ENCODE data around the gene SHISA9.

SHISA9 gene

DNA sequence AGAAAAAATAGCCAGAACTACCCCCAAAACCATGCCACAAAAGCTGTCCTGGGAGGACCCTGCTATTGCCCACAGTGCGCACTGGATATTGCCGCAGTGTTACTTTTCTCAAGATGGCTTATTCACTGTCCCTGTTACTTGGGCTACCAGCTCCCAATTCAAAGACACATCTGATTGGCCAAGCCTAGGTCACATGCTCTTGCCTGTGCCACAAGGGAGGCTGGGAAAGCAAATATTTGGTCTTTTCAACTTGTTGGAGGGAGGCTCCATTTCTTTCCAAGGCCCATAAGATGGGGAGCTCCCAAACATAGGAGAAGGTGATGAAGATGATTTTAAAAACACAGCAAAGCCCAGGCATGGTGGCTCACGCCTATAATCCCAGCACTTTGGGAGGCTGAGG lies 257.0 kb downstream of the SHISA9 start:
- no peak overlapping the region for H3K4me3 ChIP-seq (ENCODE audit: insufficient read depth in 1 of 2, low read depth in 1 of 2, low read length in 2 of 2)
- no peak overlapping the region for H2BK15ac ChIP-seq (ENCODE audit: low read depth, poor library complexity, severe bottlenecking)
- H3K9ac ChIP-seq (ENCODE audit: low read length): no peak overlapping the region
- H2BK12ac ChIP-seq (ENCODE audit: low read length in 2 of 2): no peak overlapping the region
- no peak overlapping the region for H2AK5ac ChIP-seq (ENCODE audit: low read length, severe bottlenecking)
- H3K27me3 ChIP-seq (ENCODE audit: control insufficient read depth in 1 of 2, insufficient read depth in 1 of 2, low read length in 2 of 2): no peaks in the 10 kb centered on the region
- H3K36me3 ChIP-seq (ENCODE audit: control insufficient read depth in 1 of 2, insufficient read depth in 2 of 2, low read depth in 1 of 2, low read length in 2 of 2): no peaks in the 10 kb centered on the region
- H4K91ac ChIP-seq (ENCODE audit: low read length): no peak overlapping the region
- no peak overlapping the region for H3K14ac ChIP-seq (ENCODE audit: low read length in 2 of 2)
- no peak overlapping the region for H4K8ac ChIP-seq (ENCODE audit: low read length)
- H3K79me1 ChIP-seq (replicated peaks; ENCODE audit: low read length, poor library complexity, severe bottlenecking): no peaks in the 10 kb centered on the region
- H3K23ac ChIP-seq (ENCODE audit: low read length in 2 of 2): no peak overlapping the region
- no peak overlapping the region for H3K27ac ChIP-seq (ENCODE audit: low read length, poor library complexity, severe bottlenecking)
- H3K4me1 ChIP-seq (ENCODE audit: control insufficient read depth, insufficient read depth, low read depth, low read length): no peaks in the 10 kb centered on the region
- no peak for DNase-seq
- H3K9me3 ChIP-seq (ENCODE audit: control insufficient read depth, low read length): peaks cover 14% of the 10 kb centered on the region
- H3K4ac ChIP-seq (ENCODE audit: low read depth in 1 of 2, low read length in 2 of 2): no peak overlapping the region
- no peak overlapping the region for H2BK5ac ChIP-seq (ENCODE audit: low read depth, low read length, poor library complexity, severe bottlenecking)
- WGBS: 86% methylated on average over 3 of the region's 3 CpGs
- H2BK120ac ChIP-seq (ENCODE audit: low read depth, low read length): no peak overlapping the region
- H3K4me2 ChIP-seq (ENCODE audit: low read length, poor library complexity, severe bottlenecking): no peak overlapping the region
- no peak overlapping the region for H2AFZ ChIP-seq (ENCODE audit: low read depth, low read length)
- H3K18ac ChIP-seq (ENCODE audit: low read depth in 1 of 2, low read length in 2 of 2): no peak overlapping the region

- no peak overlapping the region for H3K4me2 ChIP-seq (ENCODE audit: low read length, poor library complexity, severe bottlenecking)
These were observed 263.6 kb downstream of the SHISA9 start for GRCh38 chr16:13165024-13165423.

GRCh38 chr16:13168091-13168572 lies 266.7 kb downstream of the SHISA9 start:
- peaks cover 10% of the 10 kb centered on the region for H3K9me3 ChIP-seq (ENCODE audit: control insufficient read depth, low read length)
- H3K4ac ChIP-seq (ENCODE audit: low read depth in 1 of 2, low read length in 2 of 2): no peak overlapping the region
- H3K4me2 ChIP-seq (ENCODE audit: low read length, poor library complexity, severe bottlenecking): no peak overlapping the region
- no peak for DNase-seq
- no peak overlapping the region for H2BK120ac ChIP-seq (ENCODE audit: low read depth, low read length)
- H3K4me3 ChIP-seq (ENCODE audit: insufficient read depth in 1 of 2, low read depth in 1 of 2, low read length in 2 of 2): no peak overlapping the region
- no peak overlapping the region for H2AK5ac ChIP-seq (ENCODE audit: low read length, severe bottlenecking)
- H3K14ac ChIP-seq (ENCODE audit: low read length in 2 of 2): no peak overlapping the region
- H3K27ac ChIP-seq (ENCODE audit: low read length, poor library complexity, severe bottlenecking): no peak overlapping the region
- H3K79me1 ChIP-seq (replicated peaks; ENCODE audit: low read length, poor library complexity, severe bottlenecking): no peaks in the 10 kb centered on the region
- H3K23ac ChIP-seq (ENCODE audit: low read length in 2 of 2): no peak overlapping the region
- H3K18ac ChIP-seq (ENCODE audit: low read depth in 1 of 2, low read length in 2 of 2): no peak overlapping the region
- no peaks in the 10 kb centered on the region for H3K4me1 ChIP-seq (ENCODE audit: control insufficient read depth, insufficient read depth, low read depth, low read length)
- no peak overlapping the region for H2AFZ ChIP-seq (ENCODE audit: low read depth, low read length)
- H4K8ac ChIP-seq (ENCODE audit: low read length): no peak overlapping the region
- no peak overlapping the region for H2BK15ac ChIP-seq (ENCODE audit: low read depth, poor library complexity, severe bottlenecking)
- no peak overlapping the region for H3K9ac ChIP-seq (ENCODE audit: low read length)
- H2BK12ac ChIP-seq (ENCODE audit: low read length in 2 of 2): no peak overlapping the region
- H2BK5ac ChIP-seq (ENCODE audit: low read depth, low read length, poor library complexity, severe bottlenecking): no peak overlapping the region
- H3K27me3 ChIP-seq (ENCODE audit: control insufficient read depth in 1 of 2, insufficient read depth in 1 of 2, low read length in 2 of 2): no peaks in the 10 kb centered on the region
- WGBS: 67% methylated on average over 4 of the region's 4 CpGs
- no peak overlapping the region for H4K91ac ChIP-seq (ENCODE audit: low read length)
- H3K36me3 ChIP-seq (ENCODE audit: control insufficient read depth in 1 of 2, insufficient read depth in 2 of 2, low read depth in 1 of 2, low read length in 2 of 2): no peaks in the 10 kb centered on the region

More at GRCh38 chr16:13165024-13165423, 263.6 kb downstream of the SHISA9 start:
- Histone ChIP-seq H2BK12ac (ENCODE audit: low read length in 2 of 2) (no peak overlapping the region), H2BK15ac (ENCODE audit: low read depth, poor library complexity, severe bottlenecking) (no peak overlapping the region), H3K14ac (ENCODE audit: low read length in 2 of 2) (no peak overlapping the region), H2AK5ac (ENCODE audit: low read length, severe bottlenecking) (no peak overlapping the region), H3K18ac (ENCODE audit: low read depth in 1 of 2, low read length in 2 of 2) (no peak overlapping the region), H2BK5ac (ENCODE audit: low read depth, low read length, poor library complexity, severe bottlenecking) (no peak overlapping the region), H3K79me1 (replicated peaks; ENCODE audit: low read length, poor library complexity, severe bottlenecking) (no peaks in the 10 kb centered on the region), H3K27ac (ENCODE audit: low read length, poor library complexity, severe bottlenecking) (no peak overlapping the region), H3K36me3 (ENCODE audit: control insufficient read depth in 1 of 2, insufficient read depth in 2 of 2, low read depth in 1 of 2, low read length in 2 of 2) (no peaks in the 10 kb centered on the region), H3K4me3 (ENCODE audit: insufficient read depth in 1 of 2, low read depth in 1 of 2, low read length in 2 of 2) (no peak overlapping the region), H3K9ac (ENCODE audit: low read length) (no peak overlapping the region), H4K91ac (ENCODE audit: low read length) (no peak overlapping the region), H3K27me3 (ENCODE audit: control insufficient read depth in 1 of 2, insufficient read depth in 1 of 2, low read length in 2 of 2) (no peaks in the 10 kb centered on the region), H3K9me3 (ENCODE audit: control insufficient read depth, low read length) (peaks cover 11% of the 10 kb centered on the region), H4K8ac (ENCODE audit: low read length) (no peak overlapping the region), H3K4me1 (ENCODE audit: control insufficient read depth, insufficient read depth, low read depth, low read length) (no peaks in the 10 kb centered on the region), H3K23ac (ENCODE audit: low read length in 2 of 2) (no peak overlapping the region), H3K4ac (ENCODE audit: low read depth in 1 of 2, low read length in 2 of 2) (no peak overlapping the region), H2AFZ (ENCODE audit: low read depth, low read length) (no peak overlapping the region), H2BK120ac (ENCODE audit: low read depth, low read length) (no peak overlapping the region)
- DNase-seq: no peak
- WGBS: 80% methylated on average over 1 of the region's 1 CpG

DNA sequence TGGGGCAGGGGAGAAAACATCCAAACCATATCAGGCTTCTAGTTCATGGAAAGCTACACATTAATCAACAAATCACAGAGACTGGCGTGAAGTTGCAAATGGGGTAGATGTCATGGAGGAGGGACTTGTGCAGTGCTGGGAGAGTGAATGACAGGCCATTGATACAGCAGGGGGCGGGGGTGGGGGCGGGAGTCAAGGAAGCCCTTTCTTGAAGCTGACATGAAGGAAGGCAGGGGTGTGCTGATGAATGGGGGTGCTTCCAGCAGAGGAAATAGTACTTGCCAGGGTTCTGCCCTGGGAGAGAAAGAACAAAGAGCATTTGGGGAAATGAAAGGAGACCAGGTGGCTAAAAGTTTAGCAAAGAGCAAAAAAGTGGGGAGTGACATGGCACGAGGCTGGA lies 269.9 kb downstream of the SHISA9 start:
- Histone ChIP-seq H3K4me3 (ENCODE audit: insufficient read depth in 1 of 2, low read depth in 1 of 2, low read length in 2 of 2) (no peak overlapping the region), H2BK12ac (ENCODE audit: low read length in 2 of 2) (no peak overlapping the region), H3K27me3 (ENCODE audit: control insufficient read depth in 1 of 2, insufficient read depth in 1 of 2, low read length in 2 of 2) (no peaks in the 10 kb centered on the region), H3K18ac (ENCODE audit: low read depth in 1 of 2, low read length in 2 of 2) (no peak overlapping the region), H2BK15ac (ENCODE audit: low read depth, poor library complexity, severe bottlenecking) (no peak overlapping the region), H3K27ac (ENCODE audit: low read length, poor library complexity, severe bottlenecking) (no peak overlapping the region), H2AK5ac (ENCODE audit: low read length, severe bottlenecking) (no peak overlapping the region), H3K14ac (ENCODE audit: low read length in 2 of 2) (no peak overlapping the region), H3K36me3 (ENCODE audit: control insufficient read depth in 1 of 2, insufficient read depth in 2 of 2, low read depth in 1 of 2, low read length in 2 of 2) (no peaks in the 10 kb centered on the region), H2AFZ (ENCODE audit: low read depth, low read length) (no peak overlapping the region), H3K4me1 (ENCODE audit: control insufficient read depth, insufficient read depth, low read depth, low read length) (peaks cover under 1% of the 10 kb centered on the region), H3K9ac (ENCODE audit: low read length) (no peak overlapping the region), H3K4ac (ENCODE audit: low read depth in 1 of 2, low read length in 2 of 2) (no peak overlapping the region), H3K4me2 (ENCODE audit: low read length, poor library complexity, severe bottlenecking) (no peak overlapping the region), H2BK5ac (ENCODE audit: low read depth, low read length, poor library complexity, severe bottlenecking) (no peak overlapping the region), H2BK120ac (ENCODE audit: low read depth, low read length) (no peak overlapping the region), H3K9me3 (ENCODE audit: control insufficient read depth, low read length) (peaks cover 3% of the 10 kb centered on the region), H4K8ac (ENCODE audit: low read length) (no peak overlapping the region), H4K91ac (ENCODE audit: low read length) (no peak overlapping the region), H3K79me1 (replicated peaks; ENCODE audit: low read length, poor library complexity, severe bottlenecking) (no peaks in the 10 kb centered on the region), H3K23ac (ENCODE audit: low read length in 2 of 2) (no peak overlapping the region)
- WGBS: 33% methylated on average over 4 of the region's 4 CpGs
- DNase-seq: no peak

Measured in mesenchymal stem cell (in vitro differentiated cells and primary cell).